WTC11 (cell line): ENCODE results near the gene APH1B. TPM values are rescaled to one million over a fixed set of nuclear protein-coding genes. Genes with fewer than 3 reads are reported as not detected.

ENCODE experiments used
- ATAC-seq: fragments of 200-7000 bp; cut with Tn5 transposase; 2 replicates; pipeline ENCODE4 v1.10.0; 2021; ENCODE audit warnings: mild to moderate bottlenecking, moderate library complexity
- CTCF ChIA-PET: fragments of 300-600 bp; sonication (Branson Sonifier 250); formaldehyde crosslinking; loops from one replicate; lab custom pipeline; 2021; ENCODE audit warnings: antibody characterized with exemption; lab: Charles Lee
- POLR2A ChIA-PET: fragments of 350-600 bp; sonication (Branson Sonifier 250); formaldehyde crosslinking; loops from one replicate; lab custom pipeline; 2021; ENCODE audit warnings: antibody characterized with exemption; lab: Charles Lee
- DNase-seq: peaks from one replicate; pipeline ENCODE4 v3.0.0; 2021; ENCODE audit warnings: low spot score
- H3K27ac Mint-ChIP-seq: 2 replicates; pipeline ENCODE4 v1.8.0; 2021; ENCODE audit warnings: mixed read lengths
- H3K27me3 Mint-ChIP-seq: 2 replicates; pipeline ENCODE4 v1.8.0; 2021; ENCODE audit warnings: low read depth, mild to moderate bottlenecking, moderate library complexity, mixed read lengths
- H3K36me3 Mint-ChIP-seq: 2 replicates; pipeline ENCODE4 v1.8.0; 2021; ENCODE audit warnings: mixed read lengths
- H3K4me1 Mint-ChIP-seq: 2 replicates; pipeline ENCODE4 v1.8.0; 2022; ENCODE audit warnings: mixed read lengths
- H3K4me3 Mint-ChIP-seq: 2 replicates; pipeline ENCODE4 v1.8.0; 2021; ENCODE audit warnings: mild to moderate bottlenecking, moderate library complexity, mixed read lengths
- H3K9me3 Mint-ChIP-seq: 2 replicates; pipeline ENCODE4 v1.8.0; 2021; ENCODE audit warnings: mixed read lengths
- FOXP1 ChIP-seq: sonication (generic); formaldehyde crosslinking; IDR thresholded peaks from 2 replicates; pipeline ENCODE4 v1.8.0; 2022; ENCODE audit warnings: missing genetic modification reagents, mild to moderate bottlenecking, moderate library complexity, borderline replicate concordance
- GABPB1 ChIP-seq: sonication (generic); formaldehyde crosslinking; IDR thresholded peaks from 2 replicates; pipeline ENCODE4 v1.8.1; 2023; ENCODE audit warnings: mild to moderate bottlenecking, missing genetic modification reagents
- NFE2L1 ChIP-seq: sonication (generic); formaldehyde crosslinking; IDR thresholded peaks from 2 replicates; pipeline ENCODE4 v1.8.1; 2023; ENCODE audit warnings: missing genetic modification reagents
- OVOL2 ChIP-seq: fragments of 250-450 bp; sonication (Bioruptor Pico); IDR thresholded peaks from 2 replicates; pipeline ENCODE4 v1.9.0; 2021; ENCODE audit warnings: mild to moderate bottlenecking, borderline replicate concordance
- RELA ChIP-seq: sonication (generic); formaldehyde crosslinking; IDR thresholded peaks from 2 replicates; pipeline ENCODE4 v1.8.1; 2022; ENCODE audit warnings: missing genetic modification reagents, mild to moderate bottlenecking, borderline replicate concordance
- ZNF121 ChIP-seq: sonication (generic); formaldehyde crosslinking; IDR thresholded peaks from 2 replicates; pipeline ENCODE4 v1.8.0; 2023; ENCODE audit warnings: missing genetic modification reagents
- ZNF138 ChIP-seq: sonication (generic); formaldehyde crosslinking; conservative IDR thresholded peaks from 2 replicates; pipeline ENCODE4 v1.8.1; 2022; ENCODE audit warnings: mild to moderate bottlenecking, moderate library complexity, missing genetic modification reagents
- ZNF416 ChIP-seq: fragments of 250-450 bp; sonication (Bioruptor Pico); IDR thresholded peaks from 2 replicates; pipeline ENCODE4 v1.9.0; 2021; ENCODE audit warnings: mild to moderate bottlenecking, inconsistent platforms
- ZNF423 ChIP-seq: fragments of 250-450 bp; sonication (Bioruptor Pico); IDR thresholded peaks from 2 replicates; pipeline ENCODE4 v2.1.2; 2022; ENCODE audit warnings: mild to moderate bottlenecking, moderate library complexity
- total RNA-seq: library from RNA; stranded (reverse); gene quantifications from 3 replicates; pipeline ENCODE4 v1.2.3, GENCODE V29; 2021
- TF ChIP-seq, protein P1 (sequence below): fragments of 250-450 bp; sonication (Bioruptor Pico); IDR thresholded peaks from 2 replicates; pipeline ENCODE4 v1.9.0; 2021; ENCODE audit warnings: mild to moderate bottlenecking, borderline replicate concordance
- TF ChIP-seq, protein P2 (sequence below): sonication (generic); formaldehyde crosslinking; IDR thresholded peaks from 2 replicates; pipeline ENCODE4 v1.8.1; 2023; ENCODE audit warnings: mild to moderate bottlenecking, missing genetic modification reagents, moderate library complexity
- TF ChIP-seq, protein P3 (sequence below): fragments of 250-450 bp; sonication (Bioruptor Pico); IDR thresholded peaks from 2 replicates; pipeline ENCODE4 v1.9.0; 2021; ENCODE audit warnings: mild to moderate bottlenecking
- TF ChIP-seq, protein P4 (sequence below): fragments of 250-450 bp; sonication (Bioruptor Pico); IDR thresholded peaks from 2 replicates; pipeline ENCODE4 v2.1.2; 2022; ENCODE audit warnings: mild to moderate bottlenecking, moderate library complexity
- TF ChIP-seq, protein P5 (sequence below): sonication (generic); formaldehyde crosslinking; IDR thresholded peaks from 2 replicates; pipeline ENCODE4 v1.8.0; 2023; ENCODE audit warnings: missing genetic modification reagents
- TF ChIP-seq, protein P6 (sequence below): sonication (generic); formaldehyde crosslinking; conservative IDR thresholded peaks from 2 replicates; pipeline ENCODE4 v1.8.1; 2023; ENCODE audit warnings: mild to moderate bottlenecking, low read depth, missing genetic modification reagents, moderate library complexity
- TF ChIP-seq, protein P7 (sequence below): sonication (generic); formaldehyde crosslinking; IDR thresholded peaks from 2 replicates; pipeline ENCODE4 v1.8.1; 2022; ENCODE audit warnings: mild to moderate bottlenecking, moderate library complexity, missing genetic modification reagents
- TF ChIP-seq, protein P8 (sequence below): sonication (generic); formaldehyde crosslinking; IDR thresholded peaks from 2 replicates; pipeline ENCODE4 v1.8.0; 2023; ENCODE audit warnings: missing genetic modification reagents, mild to moderate bottlenecking, borderline replicate concordance

APH1B gene
- total RNA-seq, 1 experiment from 2014 or later = 25.0 TPM

DNA sequence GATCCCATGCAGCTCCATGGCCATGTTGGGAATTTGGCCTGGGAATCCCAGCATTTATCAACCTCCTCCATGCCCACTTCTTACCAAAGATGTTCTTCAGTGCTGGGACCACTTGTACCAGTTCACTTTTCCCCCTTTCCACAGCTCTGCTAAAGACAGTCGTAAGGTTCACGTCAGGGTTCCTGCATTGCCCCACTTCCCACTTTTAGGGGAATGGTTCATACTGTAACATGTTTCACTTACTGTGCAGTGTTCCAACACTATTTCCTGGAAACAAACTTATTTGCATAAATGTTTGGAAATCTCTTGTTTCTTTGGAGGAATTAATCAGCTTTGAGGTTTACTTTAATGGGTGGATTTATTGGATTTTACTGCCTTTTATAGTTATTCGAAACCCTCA lies 17.0 kb downstream of the APH1B start (continued):
- TF ChIP-seq, protein P1, sequence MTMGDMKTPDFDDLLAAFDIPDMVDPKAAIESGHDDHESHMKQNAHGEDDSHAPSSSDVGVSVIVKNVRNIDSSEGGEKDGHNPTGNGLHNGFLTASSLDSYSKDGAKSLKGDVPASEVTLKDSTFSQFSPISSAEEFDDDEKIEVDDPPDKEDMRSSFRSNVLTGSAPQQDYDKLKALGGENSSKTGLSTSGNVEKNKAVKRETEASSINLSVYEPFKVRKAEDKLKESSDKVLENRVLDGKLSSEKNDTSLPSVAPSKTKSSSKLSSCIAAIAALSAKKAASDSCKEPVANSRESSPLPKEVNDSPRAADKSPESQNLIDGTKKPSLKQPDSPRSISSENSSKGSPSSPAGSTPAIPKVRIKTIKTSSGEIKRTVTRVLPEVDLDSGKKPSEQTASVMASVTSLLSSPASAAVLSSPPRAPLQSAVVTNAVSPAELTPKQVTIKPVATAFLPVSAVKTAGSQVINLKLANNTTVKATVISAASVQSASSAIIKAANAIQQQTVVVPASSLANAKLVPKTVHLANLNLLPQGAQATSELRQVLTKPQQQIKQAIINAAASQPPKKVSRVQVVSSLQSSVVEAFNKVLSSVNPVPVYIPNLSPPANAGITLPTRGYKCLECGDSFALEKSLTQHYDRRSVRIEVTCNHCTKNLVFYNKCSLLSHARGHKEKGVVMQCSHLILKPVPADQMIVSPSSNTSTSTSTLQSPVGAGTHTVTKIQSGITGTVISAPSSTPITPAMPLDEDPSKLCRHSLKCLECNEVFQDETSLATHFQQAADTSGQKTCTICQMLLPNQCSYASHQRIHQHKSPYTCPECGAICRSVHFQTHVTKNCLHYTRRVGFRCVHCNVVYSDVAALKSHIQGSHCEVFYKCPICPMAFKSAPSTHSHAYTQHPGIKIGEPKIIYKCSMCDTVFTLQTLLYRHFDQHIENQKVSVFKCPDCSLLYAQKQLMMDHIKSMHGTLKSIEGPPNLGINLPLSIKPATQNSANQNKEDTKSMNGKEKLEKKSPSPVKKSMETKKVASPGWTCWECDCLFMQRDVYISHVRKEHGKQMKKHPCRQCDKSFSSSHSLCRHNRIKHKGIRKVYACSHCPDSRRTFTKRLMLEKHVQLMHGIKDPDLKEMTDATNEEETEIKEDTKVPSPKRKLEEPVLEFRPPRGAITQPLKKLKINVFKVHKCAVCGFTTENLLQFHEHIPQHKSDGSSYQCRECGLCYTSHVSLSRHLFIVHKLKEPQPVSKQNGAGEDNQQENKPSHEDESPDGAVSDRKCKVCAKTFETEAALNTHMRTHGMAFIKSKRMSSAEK (CRISPR knock-in tag) = no peak
- no peak for TF ChIP-seq RELA
- TF ChIP-seq, protein P2, sequence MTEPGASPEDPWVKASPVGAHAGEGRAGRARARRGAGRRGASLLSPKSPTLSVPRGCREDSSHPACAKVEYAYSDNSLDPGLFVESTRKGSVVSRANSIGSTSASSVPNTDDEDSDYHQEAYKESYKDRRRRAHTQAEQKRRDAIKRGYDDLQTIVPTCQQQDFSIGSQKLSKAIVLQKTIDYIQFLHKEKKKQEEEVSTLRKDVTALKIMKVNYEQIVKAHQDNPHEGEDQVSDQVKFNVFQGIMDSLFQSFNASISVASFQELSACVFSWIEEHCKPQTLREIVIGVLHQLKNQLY (CRISPR knock-in tag) = no peak

DNA sequence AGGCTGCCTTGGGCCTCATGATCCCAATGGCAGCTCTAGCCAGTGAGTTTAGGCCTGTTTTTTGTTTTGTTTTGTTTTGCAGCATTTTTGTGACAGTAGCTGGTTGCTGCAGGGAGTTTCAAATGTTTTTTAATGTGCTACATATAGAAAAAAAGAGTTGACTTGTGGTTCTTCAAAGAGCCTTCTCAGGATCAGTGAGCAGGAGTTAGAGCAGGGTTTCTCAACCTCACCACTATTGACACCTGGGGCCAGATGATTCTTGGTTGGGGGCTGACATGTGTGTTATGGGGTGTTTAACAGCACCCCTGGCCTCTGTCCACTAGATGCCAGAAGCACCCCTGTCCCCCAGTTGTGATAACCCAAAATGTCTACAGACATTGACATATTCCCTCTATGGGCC lies 17.9 kb downstream of the APH1B start:
- no peak overlapping the region for H3K27ac Mint-ChIP-seq
- no peak overlapping the region for H3K4me3 Mint-ChIP-seq
- ATAC-seq (no peak), DNase-seq (no peak)
- H3K9me3 Mint-ChIP-seq = no peaks in the 10 kb centered on the region
- CTCF ChIA-PET = no interaction called here
- H3K4me1 Mint-ChIP-seq = peaks cover 18% of the 10 kb centered on the region
- H3K36me3 Mint-ChIP-seq = peaks cover 14% of the 10 kb centered on the region
- no peaks in the 10 kb centered on the region for H3K27me3 Mint-ChIP-seq
- POLR2A ChIA-PET = no interaction called here
- no peak for TF ChIP-seq ZNF423 (CRISPR knock-in tag)
- no peak for TF ChIP-seq OVOL2 (CRISPR knock-in tag)
- TF ChIP-seq, protein P3, sequence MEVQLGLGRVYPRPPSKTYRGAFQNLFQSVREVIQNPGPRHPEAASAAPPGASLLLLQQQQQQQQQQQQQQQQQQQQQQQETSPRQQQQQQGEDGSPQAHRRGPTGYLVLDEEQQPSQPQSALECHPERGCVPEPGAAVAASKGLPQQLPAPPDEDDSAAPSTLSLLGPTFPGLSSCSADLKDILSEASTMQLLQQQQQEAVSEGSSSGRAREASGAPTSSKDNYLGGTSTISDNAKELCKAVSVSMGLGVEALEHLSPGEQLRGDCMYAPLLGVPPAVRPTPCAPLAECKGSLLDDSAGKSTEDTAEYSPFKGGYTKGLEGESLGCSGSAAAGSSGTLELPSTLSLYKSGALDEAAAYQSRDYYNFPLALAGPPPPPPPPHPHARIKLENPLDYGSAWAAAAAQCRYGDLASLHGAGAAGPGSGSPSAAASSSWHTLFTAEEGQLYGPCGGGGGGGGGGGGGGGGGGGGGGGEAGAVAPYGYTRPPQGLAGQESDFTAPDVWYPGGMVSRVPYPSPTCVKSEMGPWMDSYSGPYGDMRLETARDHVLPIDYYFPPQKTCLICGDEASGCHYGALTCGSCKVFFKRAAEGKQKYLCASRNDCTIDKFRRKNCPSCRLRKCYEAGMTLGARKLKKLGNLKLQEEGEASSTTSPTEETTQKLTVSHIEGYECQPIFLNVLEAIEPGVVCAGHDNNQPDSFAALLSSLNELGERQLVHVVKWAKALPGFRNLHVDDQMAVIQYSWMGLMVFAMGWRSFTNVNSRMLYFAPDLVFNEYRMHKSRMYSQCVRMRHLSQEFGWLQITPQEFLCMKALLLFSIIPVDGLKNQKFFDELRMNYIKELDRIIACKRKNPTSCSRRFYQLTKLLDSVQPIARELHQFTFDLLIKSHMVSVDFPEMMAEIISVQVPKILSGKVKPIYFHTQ (CRISPR knock-in tag) = no peak
- no peak for TF ChIP-seq ZNF138 (CRISPR knock-in tag)
- TF ChIP-seq ZNF121 (CRISPR knock-in tag) = no peak
- TF ChIP-seq, protein P4, sequence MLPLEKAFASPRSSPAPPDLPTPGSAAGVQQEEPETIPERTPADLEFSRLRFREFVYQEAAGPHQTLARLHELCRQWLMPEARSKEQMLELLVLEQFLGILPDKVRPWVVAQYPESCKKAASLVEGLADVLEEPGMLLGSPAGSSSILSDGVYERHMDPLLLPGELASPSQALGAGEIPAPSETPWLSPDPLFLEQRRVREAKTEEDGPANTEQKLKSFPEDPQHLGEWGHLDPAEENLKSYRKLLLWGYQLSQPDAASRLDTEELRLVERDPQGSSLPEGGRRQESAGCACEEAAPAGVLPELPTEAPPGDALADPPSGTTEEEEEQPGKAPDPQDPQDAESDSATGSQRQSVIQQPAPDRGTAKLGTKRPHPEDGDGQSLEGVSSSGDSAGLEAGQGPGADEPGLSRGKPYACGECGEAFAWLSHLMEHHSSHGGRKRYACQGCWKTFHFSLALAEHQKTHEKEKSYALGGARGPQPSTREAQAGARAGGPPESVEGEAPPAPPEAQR (CRISPR knock-in tag) = no peak
- TF ChIP-seq, protein P5, sequence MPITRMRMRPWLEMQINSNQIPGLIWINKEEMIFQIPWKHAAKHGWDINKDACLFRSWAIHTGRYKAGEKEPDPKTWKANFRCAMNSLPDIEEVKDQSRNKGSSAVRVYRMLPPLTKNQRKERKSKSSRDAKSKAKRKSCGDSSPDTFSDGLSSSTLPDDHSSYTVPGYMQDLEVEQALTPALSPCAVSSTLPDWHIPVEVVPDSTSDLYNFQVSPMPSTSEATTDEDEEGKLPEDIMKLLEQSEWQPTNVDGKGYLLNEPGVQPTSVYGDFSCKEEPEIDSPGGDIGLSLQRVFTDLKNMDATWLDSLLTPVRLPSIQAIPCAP (CRISPR knock-in tag) = no peak
- TF ChIP-seq NFE2L1 = no peak
- TF ChIP-seq ZNF416 (CRISPR knock-in tag) = no peak
- TF ChIP-seq, protein P6, sequence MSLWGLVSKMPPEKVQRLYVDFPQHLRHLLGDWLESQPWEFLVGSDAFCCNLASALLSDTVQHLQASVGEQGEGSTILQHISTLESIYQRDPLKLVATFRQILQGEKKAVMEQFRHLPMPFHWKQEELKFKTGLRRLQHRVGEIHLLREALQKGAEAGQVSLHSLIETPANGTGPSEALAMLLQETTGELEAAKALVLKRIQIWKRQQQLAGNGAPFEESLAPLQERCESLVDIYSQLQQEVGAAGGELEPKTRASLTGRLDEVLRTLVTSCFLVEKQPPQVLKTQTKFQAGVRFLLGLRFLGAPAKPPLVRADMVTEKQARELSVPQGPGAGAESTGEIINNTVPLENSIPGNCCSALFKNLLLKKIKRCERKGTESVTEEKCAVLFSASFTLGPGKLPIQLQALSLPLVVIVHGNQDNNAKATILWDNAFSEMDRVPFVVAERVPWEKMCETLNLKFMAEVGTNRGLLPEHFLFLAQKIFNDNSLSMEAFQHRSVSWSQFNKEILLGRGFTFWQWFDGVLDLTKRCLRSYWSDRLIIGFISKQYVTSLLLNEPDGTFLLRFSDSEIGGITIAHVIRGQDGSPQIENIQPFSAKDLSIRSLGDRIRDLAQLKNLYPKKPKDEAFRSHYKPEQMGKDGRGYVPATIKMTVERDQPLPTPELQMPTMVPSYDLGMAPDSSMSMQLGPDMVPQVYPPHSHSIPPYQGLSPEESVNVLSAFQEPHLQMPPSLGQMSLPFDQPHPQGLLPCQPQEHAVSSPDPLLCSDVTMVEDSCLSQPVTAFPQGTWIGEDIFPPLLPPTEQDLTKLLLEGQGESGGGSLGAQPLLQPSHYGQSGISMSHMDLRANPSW (CRISPR knock-in tag) = no peak
- no peak for TF ChIP-seq RELA
- TF ChIP-seq, protein P7, sequence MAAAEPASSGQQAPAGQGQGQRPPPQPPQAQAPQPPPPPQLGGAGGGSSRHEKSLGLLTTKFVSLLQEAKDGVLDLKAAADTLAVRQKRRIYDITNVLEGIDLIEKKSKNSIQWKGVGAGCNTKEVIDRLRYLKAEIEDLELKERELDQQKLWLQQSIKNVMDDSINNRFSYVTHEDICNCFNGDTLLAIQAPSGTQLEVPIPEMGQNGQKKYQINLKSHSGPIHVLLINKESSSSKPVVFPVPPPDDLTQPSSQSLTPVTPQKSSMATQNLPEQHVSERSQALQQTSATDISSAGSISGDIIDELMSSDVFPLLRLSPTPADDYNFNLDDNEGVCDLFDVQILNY (CRISPR knock-in tag) = no peak
- TF ChIP-seq, protein P8, sequence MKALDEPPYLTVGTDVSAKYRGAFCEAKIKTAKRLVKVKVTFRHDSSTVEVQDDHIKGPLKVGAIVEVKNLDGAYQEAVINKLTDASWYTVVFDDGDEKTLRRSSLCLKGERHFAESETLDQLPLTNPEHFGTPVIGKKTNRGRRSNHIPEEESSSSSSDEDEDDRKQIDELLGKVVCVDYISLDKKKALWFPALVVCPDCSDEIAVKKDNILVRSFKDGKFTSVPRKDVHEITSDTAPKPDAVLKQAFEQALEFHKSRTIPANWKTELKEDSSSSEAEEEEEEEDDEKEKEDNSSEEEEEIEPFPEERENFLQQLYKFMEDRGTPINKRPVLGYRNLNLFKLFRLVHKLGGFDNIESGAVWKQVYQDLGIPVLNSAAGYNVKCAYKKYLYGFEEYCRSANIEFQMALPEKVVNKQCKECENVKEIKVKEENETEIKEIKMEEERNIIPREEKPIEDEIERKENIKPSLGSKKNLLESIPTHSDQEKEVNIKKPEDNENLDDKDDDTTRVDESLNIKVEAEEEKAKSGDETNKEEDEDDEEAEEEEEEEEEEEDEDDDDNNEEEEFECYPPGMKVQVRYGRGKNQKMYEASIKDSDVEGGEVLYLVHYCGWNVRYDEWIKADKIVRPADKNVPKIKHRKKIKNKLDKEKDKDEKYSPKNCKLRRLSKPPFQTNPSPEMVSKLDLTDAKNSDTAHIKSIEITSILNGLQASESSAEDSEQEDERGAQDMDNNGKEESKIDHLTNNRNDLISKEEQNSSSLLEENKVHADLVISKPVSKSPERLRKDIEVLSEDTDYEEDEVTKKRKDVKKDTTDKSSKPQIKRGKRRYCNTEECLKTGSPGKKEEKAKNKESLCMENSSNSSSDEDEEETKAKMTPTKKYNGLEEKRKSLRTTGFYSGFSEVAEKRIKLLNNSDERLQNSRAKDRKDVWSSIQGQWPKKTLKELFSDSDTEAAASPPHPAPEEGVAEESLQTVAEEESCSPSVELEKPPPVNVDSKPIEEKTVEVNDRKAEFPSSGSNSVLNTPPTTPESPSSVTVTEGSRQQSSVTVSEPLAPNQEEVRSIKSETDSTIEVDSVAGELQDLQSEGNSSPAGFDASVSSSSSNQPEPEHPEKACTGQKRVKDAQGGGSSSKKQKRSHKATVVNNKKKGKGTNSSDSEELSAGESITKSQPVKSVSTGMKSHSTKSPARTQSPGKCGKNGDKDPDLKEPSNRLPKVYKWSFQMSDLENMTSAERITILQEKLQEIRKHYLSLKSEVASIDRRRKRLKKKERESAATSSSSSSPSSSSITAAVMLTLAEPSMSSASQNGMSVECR (CRISPR knock-in tag) = no peak
- TF ChIP-seq GABPB1 (CRISPR knock-in tag) = no peak
- no peak for TF ChIP-seq FOXP1
